Spinal cord (tissue), 10 donors: ENCODE measurements around the gene TMEM38A. TPM values are rescaled to one million over a fixed set of nuclear protein-coding genes. Genes with fewer than 3 reads are reported as not detected.
"Not testable (repeated sequence)": the region's sequence is repeated elsewhere in the genome, so short reads cannot be mapped to it uniquely, and the experiment has no call there.

Experiments used
- DNase-seq, 6 donors: peaks; one replicate each; pipeline versions ENCODE4 v3.0.0 to v3.0.0-alpha.2; 2013 to 2015; ENCODE audit warnings: low spot score in 6 of 6, low read depth in 4 of 6
- H3K27ac ChIP-seq: one replicate; pipeline ENCODE4 v1.5.1; 2013; ENCODE audit warnings: low read depth, low read length, control low read depth
- H3K27me3 ChIP-seq: one replicate; pipeline ENCODE4 v1.6.1; 2013; ENCODE audit warnings: low read length; ENCODE audit not compliant: control insufficient read depth, insufficient read depth
- H3K36me3 ChIP-seq: one replicate; pipeline ENCODE4 v1.6.1; 2013; ENCODE audit warnings: low read length; ENCODE audit not compliant: control insufficient read depth, insufficient read depth
- H3K4me1 ChIP-seq: one replicate; pipeline ENCODE4 v1.6.1; 2013; ENCODE audit warnings: low read length; ENCODE audit not compliant: control insufficient read depth, insufficient read depth
- H3K4me3 ChIP-seq: one replicate; pipeline ENCODE4 v1.5.1; 2013; ENCODE audit warnings: low read depth, low read length, control low read depth
- H3K9me3 ChIP-seq: one replicate; pipeline ENCODE4 v1.6.1; 2013; ENCODE audit warnings: low read length; ENCODE audit not compliant: control insufficient read depth, insufficient read depth
- WGBS: methylation state at CpG from one replicate; pipeline ENCODE4 v1.1.5; 2013; ENCODE audit warnings: missing lambda C conversion rate; ENCODE audit not compliant: insufficient coverage; 5-methylcytosine and 5-hydroxymethylcytosine counted together
- polyA plus RNA-seq, 2 donors: library from polyadenylated mRNA; unstranded; fragments of 120-200 nt; gene quantifications; one replicate each; pipeline ENCODE4 v1.2.1, GENCODE V29; 2013; ENCODE audit not compliant: insufficient read length in 2 of 2
- total RNA-seq, 2 donors: library from RNA; depleted of rRNA in 1 of 2; stranded (reverse); fragments of 120-200 nt in 1 of 2; fragments of >200 nt in 1 of 2; gene quantifications; one replicate each; pipeline versions ENCODE4 v1.2.3 to v1.2.4, GENCODE V29; 2013 to 2014
- donor health status: healthy.

TMEM38A gene
- total and polyA plus RNA-seq, 4 donors = 8.8 to 20.3 (median 17.0) TPM

GRCh38 chr19:16688084-16688483 is 27.1 kb downstream of the TMEM38A start:
- Histone ChIP-seq H3K9me3 (no peaks in the 10 kb centered on the region), H3K4me1 (no peaks in the 10 kb centered on the region)
- 91% methylated on average over 11 of the region's 12 CpGs for WGBS

GRCh38 chr19:16698914-16699313 is 38.0 kb downstream of the TMEM38A start:
- H3K27me3 ChIP-seq = no peaks in the 10 kb centered on the region
- no peaks in the 10 kb centered on the region for H3K36me3 ChIP-seq
- no peaks in the 10 kb centered on the region for H3K4me1 ChIP-seq
- H3K4me3 ChIP-seq = no peak overlapping the region
- H3K27ac ChIP-seq = no peak overlapping the region
- H3K9me3 ChIP-seq = no peaks in the 10 kb centered on the region
- WGBS = 76% methylated on average over 2 of the region's 5 CpGs
- DNase-seq = peak in 1 of 6 donors; percentile 15

More at GRCh38 chr19:16688084-16688483, 27.1 kb downstream of the TMEM38A start:
- no peaks in the 10 kb centered on the region for H3K27me3 ChIP-seq
- no peak overlapping the region for H3K27ac ChIP-seq
- no peak for DNase-seq
- H3K4me3 ChIP-seq = no peak overlapping the region
- H3K36me3 ChIP-seq = peaks cover 5% of the 10 kb centered on the region

GRCh38 chr19:16702123-16702522 is 41.2 kb downstream of the TMEM38A start:
- no peak overlapping the region for H3K27ac ChIP-seq
- no peaks in the 10 kb centered on the region for H3K36me3 ChIP-seq
- no peak overlapping the region for H3K4me3 ChIP-seq
- no peaks in the 10 kb centered on the region for H3K27me3 ChIP-seq
- DNase-seq = peak in 1 of 6 donors; percentile 2
- H3K9me3 ChIP-seq = no peaks in the 10 kb centered on the region
- no peaks in the 10 kb centered on the region for H3K4me1 ChIP-seq
- 64% methylated on average over 6 of the region's 6 CpGs for WGBS

- no peaks in the 10 kb centered on the region for H3K36me3 ChIP-seq
- H3K4me1 ChIP-seq = no peaks in the 10 kb centered on the region
- no peaks in the 10 kb centered on the region for H3K27me3 ChIP-seq
- H3K4me3 ChIP-seq = no peak overlapping the region
- no peak for DNase-seq
- H3K27ac ChIP-seq = no peak overlapping the region
- H3K9me3 ChIP-seq = no peaks in the 10 kb centered on the region
- 80% methylated on average over 1 of the region's 4 CpGs for WGBS
Measured at GRCh38 chr19:16703677-16704076, 42.7 kb downstream of the TMEM38A start.

- H3K4me3 ChIP-seq, H3K4me1 ChIP-seq, H3K27me3 ChIP-seq, H3K36me3 ChIP-seq, H3K27ac ChIP-seq, DNase-seq, H3K9me3 ChIP-seq: not testable (repeated sequence)
Measured at GRCh38 chr19:16710870-16711269, 49.9 kb downstream of the TMEM38A start.

GRCh38 chr19:16712295-16712694 is 51.4 kb downstream of the TMEM38A start:
- not testable (repeated sequence) for H3K4me1 ChIP-seq, H3K4me3 ChIP-seq, DNase-seq, H3K27me3 ChIP-seq, H3K36me3 ChIP-seq, H3K27ac ChIP-seq, H3K9me3 ChIP-seq
- WGBS = 86% methylated on average over 5 of the region's 9 CpGs

- Histone ChIP-seq H3K27ac (no peak overlapping the region), H3K4me3 (no peak overlapping the region), H3K36me3 (no peaks in the 10 kb centered on the region), H3K9me3 (no peaks in the 10 kb centered on the region), H3K27me3 (no peaks in the 10 kb centered on the region), H3K4me1 (peaks cover 9% of the 10 kb centered on the region)
- 26% methylated on average over 5 of the region's 14 CpGs for WGBS
- peak in 3 of 6 donors; percentile 17 to 80 (median 64) for DNase-seq
Measured at GRCh38 chr19:16714702-16715287, 53.9 kb downstream of the TMEM38A start.

- H3K27me3 ChIP-seq = no peaks in the 10 kb centered on the region
- 80% methylated on average over 2 of the region's 3 CpGs for WGBS
- no peaks in the 10 kb centered on the region for H3K36me3 ChIP-seq
- no peaks in the 10 kb centered on the region for H3K9me3 ChIP-seq
- H3K4me1 ChIP-seq = peaks cover 13% of the 10 kb centered on the region
- DNase-seq = no peak
- H3K4me3 ChIP-seq = no peak overlapping the region
- H3K27ac ChIP-seq = no peak overlapping the region
Measured at GRCh38 chr19:16715611-16716010, 54.7 kb downstream of the TMEM38A start.

- no peak for DNase-seq
- WGBS = 84% methylated on average over 7 of the region's 7 CpGs
- Histone ChIP-seq H3K36me3 (no peaks in the 10 kb centered on the region), H3K4me3 (no peak overlapping the region), H3K27me3 (no peaks in the 10 kb centered on the region), H3K27ac (no peak overlapping the region), H3K9me3 (no peaks in the 10 kb centered on the region), H3K4me1 (peaks cover 17% of the 10 kb centered on the region)
Measured at GRCh38 chr19:16721051-16721450, 60.1 kb downstream of the TMEM38A start.

- H3K27ac ChIP-seq = no peak overlapping the region
- no peaks in the 10 kb centered on the region for H3K27me3 ChIP-seq
- WGBS = 80% methylated on average over 3 of the region's 3 CpGs
- no peak overlapping the region for H3K4me3 ChIP-seq
- H3K4me1 ChIP-seq = peaks cover 17% of the 10 kb centered on the region
- H3K9me3 ChIP-seq = no peaks in the 10 kb centered on the region
- DNase-seq = no peak
- peaks cover 3% of the 10 kb centered on the region for H3K36me3 ChIP-seq
Measured at GRCh38 chr19:16722591-16722990, 61.7 kb downstream of the TMEM38A start.
